ENCODE results near the gene NABP1.

NABP1 gene

GRCh38 chr2:191713837-191714236, 35.9 kb downstream of the NABP1 start:
- no peak for DNase-seq

GRCh38 chr2:191714925-191715324, 37.0 kb downstream of the NABP1 start:
- no peak for DNase-seq

- no peak for DNase-seq
Observed at GRCh38 chr2:191715471-191715870, 37.5 kb downstream of the NABP1 start.

- DNase-seq: no peak
Observed at GRCh38 chr2:191719261-191719660, 41.3 kb downstream of the NABP1 start.

GRCh38 chr2:191719938-191720337, 42.0 kb downstream of the NABP1 start:
- DNase-seq: no peak

- DNase-seq: no peak
Observed at GRCh38 chr2:191721331-191721730, 43.4 kb downstream of the NABP1 start.

- no peak for DNase-seq
Observed at GRCh38 chr2:191724015-191724414, 46.1 kb downstream of the NABP1 start.

GRCh38 chr2:191728750-191729624, 51.1 kb downstream of the NABP1 start:
- no peak for DNase-seq

GRCh38 chr2:191730263-191730662, 52.3 kb downstream of the NABP1 start:
- DNase-seq: no peak

All from effector CD4-positive, alpha-beta T cell (primary cell).